Ectodermal cell (in vitro differentiated cells): ENCODE data around the gene MYOF.
"Not testable (repeated sequence)": the region's sequence is repeated elsewhere in the genome, so short reads cannot be mapped to it uniquely, and the experiment has no call there.

Experiments
- H3K27ac ChIP-seq: 2 replicates; pipeline ENCODE4 v1.7.0; 2013; ENCODE audit warnings: mild to moderate bottlenecking, low read depth, low read length; ENCODE audit not compliant: insufficient read depth, poor library complexity, severe bottlenecking
- H3K27me3 ChIP-seq: 2 replicates; pipeline ENCODE4 v1.7.0; 2013; ENCODE audit warnings: mild to moderate bottlenecking, low read length; ENCODE audit not compliant: insufficient read depth, control insufficient read depth, poor library complexity, severe bottlenecking
- H3K36me3 ChIP-seq: one replicate; pipeline ENCODE4 v1.7.0; 2013; ENCODE audit warnings: low read length; ENCODE audit not compliant: control insufficient read depth, insufficient read depth
- H3K4me1 ChIP-seq: one replicate; pipeline ENCODE4 v1.7.0; 2013; ENCODE audit warnings: low read length; ENCODE audit not compliant: control insufficient read depth, insufficient read depth
- H3K4me3 ChIP-seq: 2 replicates; pipeline ENCODE4 v1.7.0; 2013; ENCODE audit warnings: low read depth, low read length, control low read depth; ENCODE audit not compliant: insufficient read depth
- H3K9me3 ChIP-seq: 2 replicates; pipeline ENCODE4 v1.7.0; 2013; ENCODE audit warnings: mild to moderate bottlenecking, low read length, moderate library complexity; ENCODE audit not compliant: control insufficient read depth
- WGBS, 2 experiments: methylation state at CpG; one replicate each; pipeline ENCODE4 v1.1.7; 2013; ENCODE audit warnings: missing lambda C conversion rate in 2 of 2; 5-methylcytosine and 5-hydroxymethylcytosine counted together

Gene MYOF

DNA sequence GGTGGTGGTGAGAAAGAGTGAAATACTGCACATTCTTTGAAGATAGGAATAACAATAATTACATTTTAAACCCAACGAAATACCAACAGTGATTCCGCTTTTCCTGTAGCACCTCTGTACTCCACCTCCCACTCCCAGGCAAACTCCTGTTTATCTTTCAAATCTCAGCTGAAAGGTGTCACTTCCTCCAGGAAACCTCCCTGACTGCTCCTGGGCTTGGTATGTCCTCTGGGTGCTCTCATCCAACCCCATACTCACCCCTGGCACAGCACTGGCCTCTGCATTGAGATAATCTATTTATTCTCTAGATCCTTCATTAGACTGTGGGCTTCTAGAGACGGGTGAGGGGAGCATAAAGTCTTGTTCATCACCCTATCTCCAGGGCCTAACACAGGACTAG, 148.0 kb downstream of the MYOF start:
- no peaks in the 10 kb centered on the region for H3K36me3 ChIP-seq

DNA sequence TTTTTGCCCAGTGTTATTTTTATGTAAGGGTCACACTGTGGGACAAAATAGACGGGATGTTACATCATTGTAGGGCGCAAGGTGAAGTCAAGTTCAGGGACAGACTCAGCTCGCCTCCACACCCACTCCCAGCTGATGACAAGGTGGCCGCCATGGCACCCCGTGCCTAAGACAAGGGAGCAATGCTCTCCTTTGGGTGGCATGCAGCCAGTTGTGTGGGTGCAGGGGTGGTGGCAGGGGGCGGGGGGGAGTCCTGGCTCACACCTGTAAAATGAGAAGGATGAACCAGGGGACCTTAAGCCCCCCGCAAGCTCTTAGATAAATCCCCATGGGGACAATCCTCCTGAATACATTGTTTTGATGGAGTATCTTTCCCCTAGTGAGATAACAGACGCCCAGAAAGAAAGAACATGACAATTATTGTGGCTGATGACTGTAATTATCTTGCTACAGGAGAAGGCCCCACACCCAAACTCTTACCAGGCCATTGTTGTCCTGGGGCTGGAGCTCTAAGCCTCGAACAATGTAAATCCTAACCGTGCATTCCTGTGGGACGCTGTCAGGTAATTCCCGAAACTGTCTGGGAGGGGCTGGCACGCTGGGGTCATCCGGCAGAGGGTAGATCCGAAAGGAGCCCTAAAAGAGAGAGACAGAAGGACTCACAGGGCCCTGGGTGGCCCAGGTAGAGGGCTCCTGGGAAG, 148.7 kb downstream of the MYOF start:
- H3K4me1 ChIP-seq: peaks cover 4% of the 10 kb centered on the region
- no peaks in the 10 kb centered on the region for H3K9me3 ChIP-seq
- H3K27ac ChIP-seq: no peak overlapping the region
- H3K4me3 ChIP-seq: no peak overlapping the region
- no peaks in the 10 kb centered on the region for H3K36me3 ChIP-seq
- WGBS, 2 experiments: 63 to 66% methylated on average over 15 of the region's 15 CpGs
- H3K27me3 ChIP-seq: no peaks in the 10 kb centered on the region

More for the DNA sequence above, 148.0 kb downstream of the MYOF start:
- no peaks in the 10 kb centered on the region for H3K9me3 ChIP-seq
- H3K4me3 ChIP-seq: no peak overlapping the region
- H3K4me1 ChIP-seq: peaks cover 4% of the 10 kb centered on the region
- 85 to 93% methylated on average over 3 of the region's 3 CpGs for WGBS, 2 experiments
- H3K27me3 ChIP-seq: no peaks in the 10 kb centered on the region
- H3K27ac ChIP-seq: no peak overlapping the region

DNA sequence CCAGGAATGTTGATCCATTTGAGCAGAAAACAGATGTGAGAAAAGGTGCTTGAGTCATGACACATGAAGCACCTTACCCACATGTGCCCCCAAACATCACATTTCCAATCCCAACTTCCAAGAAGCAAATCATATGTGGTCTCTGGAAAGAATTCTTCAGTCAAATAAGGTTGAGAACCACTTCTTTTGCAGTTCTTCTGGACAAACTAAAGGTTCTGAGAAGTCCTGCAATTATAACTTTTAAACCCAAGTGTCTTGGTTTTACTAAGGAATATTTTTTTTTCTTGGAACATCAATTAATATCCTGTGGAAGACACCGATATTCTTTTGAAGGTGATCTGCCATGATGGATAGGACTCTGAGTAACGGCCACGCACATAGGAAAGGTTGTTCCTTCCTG, 151.3 kb downstream of the MYOF start:
- no peak overlapping the region for H3K4me3 ChIP-seq
- peaks cover 4% of the 10 kb centered on the region for H3K4me1 ChIP-seq
- 96 to 97% methylated on average over 3 of the region's 3 CpGs for whole genome bisulfite sequencing, 2 experiments
- H3K9me3 ChIP-seq: no peaks in the 10 kb centered on the region
- no peaks in the 10 kb centered on the region for H3K36me3 ChIP-seq
- H3K27ac ChIP-seq: no peak overlapping the region
- no peaks in the 10 kb centered on the region for H3K27me3 ChIP-seq

DNA sequence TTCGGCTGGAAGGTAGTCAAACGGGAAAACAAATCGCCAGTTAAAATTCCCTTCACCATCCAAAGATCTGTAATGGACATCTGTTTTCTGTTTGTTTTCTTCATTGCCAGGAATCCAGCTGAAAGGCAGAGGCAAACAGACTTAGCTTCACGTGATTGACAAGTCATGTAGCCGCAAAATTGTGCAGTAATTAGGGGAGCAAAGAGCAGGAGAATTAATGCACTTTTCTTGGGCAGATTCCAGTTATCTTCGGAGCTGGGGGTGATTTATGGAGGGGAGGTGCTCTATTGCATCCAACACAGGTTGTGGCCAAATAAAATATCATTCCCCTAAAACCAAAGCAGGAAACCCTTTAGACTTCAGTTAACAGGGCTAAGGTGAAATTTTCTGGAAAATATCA, 162.2 kb downstream of the MYOF start:
- Histone ChIP-seq H3K4me1 (no peaks in the 10 kb centered on the region), H3K9me3 (no peaks in the 10 kb centered on the region), H3K27ac (no peak overlapping the region), H3K36me3 (no peaks in the 10 kb centered on the region), H3K4me3 (no peak overlapping the region), H3K27me3 (no peaks in the 10 kb centered on the region)
- WGBS, 2 experiments: 94 to 100% methylated on average over 5 to 6 of the region's 6 CpGs

- H3K27ac ChIP-seq: no peak overlapping the region
- no peaks in the 10 kb centered on the region for H3K27me3 ChIP-seq
- no peaks in the 10 kb centered on the region for H3K4me1 ChIP-seq
- 89 to 94% methylated on average over 3 to 4 of the region's 4 CpGs for WGBS, 2 experiments
- no peak overlapping the region for H3K4me3 ChIP-seq
- no peaks in the 10 kb centered on the region for H3K9me3 ChIP-seq
- H3K36me3 ChIP-seq: no peaks in the 10 kb centered on the region
Measured at GRCh38 chr10:93319096-93319495, 163.0 kb downstream of the MYOF start.

DNA sequence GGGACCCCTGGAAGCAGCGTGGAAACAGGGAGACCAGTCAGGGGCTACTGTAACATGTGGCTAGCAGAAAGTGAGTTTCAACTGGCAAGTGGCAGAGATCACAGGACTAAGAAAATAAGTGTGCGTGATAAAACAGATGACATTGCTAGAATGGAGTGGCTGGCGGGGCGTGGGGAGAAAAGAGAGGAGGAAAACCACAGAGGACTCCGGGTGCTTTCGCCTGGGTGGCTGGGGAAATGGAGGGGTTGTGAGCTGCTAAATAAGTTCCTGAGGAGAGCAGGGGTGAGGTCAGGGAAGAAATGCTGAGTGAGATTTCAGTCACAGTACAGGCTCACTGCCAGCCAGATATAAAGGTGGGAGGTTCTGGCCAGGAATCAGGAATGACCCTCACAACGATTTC, 166.9 kb downstream of the MYOF start:
- Histone ChIP-seq H3K4me3 (no peak overlapping the region), H3K9me3 (no peaks in the 10 kb centered on the region), H3K27ac (no peak overlapping the region), H3K4me1 (no peaks in the 10 kb centered on the region), H3K27me3 (no peaks in the 10 kb centered on the region), H3K36me3 (no peaks in the 10 kb centered on the region)
- WGBS, 2 experiments: 93 to 95% methylated on average over 7 of the region's 7 CpGs

DNA sequence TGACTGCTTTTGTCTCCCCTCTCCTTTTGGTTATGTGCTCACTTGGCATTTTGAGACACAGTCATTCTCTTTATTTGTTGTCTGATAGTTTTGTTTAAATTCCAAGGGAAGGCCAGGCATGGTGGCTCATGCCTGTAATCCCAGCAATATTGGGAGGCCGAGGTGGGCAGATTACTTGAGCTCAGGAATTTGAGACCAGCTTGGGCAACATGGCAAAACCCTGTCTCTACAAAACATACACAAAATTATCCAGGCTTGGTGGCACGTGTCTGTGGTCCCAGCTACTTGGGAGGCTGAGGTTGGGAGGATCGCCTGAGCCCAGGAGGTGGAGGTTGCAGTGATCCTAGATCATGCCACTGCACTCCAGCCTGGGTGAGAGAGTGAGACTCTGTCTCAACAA, 167.5 kb downstream of the MYOF start:
- WGBS, 2 experiments: 93% methylated on average over 3 of the region's 3 CpGs
- H3K36me3 ChIP-seq, H3K27ac ChIP-seq, H3K9me3 ChIP-seq, H3K4me3 ChIP-seq, H3K27me3 ChIP-seq, H3K4me1 ChIP-seq: not testable (repeated sequence)

GRCh38 chr10:93313798-93314197, 168.3 kb downstream of the MYOF start:
- no peak overlapping the region for H3K4me3 ChIP-seq
- H3K4me1 ChIP-seq: no peaks in the 10 kb centered on the region
- 92 to 94% methylated on average over 7 of the region's 7 CpGs for WGBS, 2 experiments
- H3K27ac ChIP-seq: no peak overlapping the region
- H3K27me3 ChIP-seq: no peaks in the 10 kb centered on the region
- no peaks in the 10 kb centered on the region for H3K9me3 ChIP-seq
- no peaks in the 10 kb centered on the region for H3K36me3 ChIP-seq

DNA sequence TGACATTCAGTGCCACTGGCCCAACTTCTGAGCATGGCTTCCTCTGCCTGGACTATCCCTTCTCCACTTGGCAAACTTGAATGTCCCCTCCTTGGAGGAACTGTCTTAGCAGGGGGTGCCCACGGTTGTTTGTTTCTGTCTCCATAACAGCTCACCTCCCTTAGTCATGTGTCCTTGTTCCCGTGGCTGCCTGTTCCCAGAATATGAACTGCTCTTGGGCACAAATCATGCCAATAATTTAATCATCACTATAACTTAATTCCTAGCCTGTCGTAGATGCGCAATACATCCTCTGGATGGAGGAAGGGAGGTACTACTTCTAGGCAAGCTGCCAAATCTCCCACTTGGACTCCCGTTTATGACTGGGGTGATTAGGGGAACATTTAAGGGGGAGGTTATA, 173.1 kb downstream of the MYOF start:
- 91 to 92% methylated on average over 5 of the region's 5 CpGs for WGBS, 2 experiments
- no peak overlapping the region for H3K27ac ChIP-seq
- no peaks in the 10 kb centered on the region for H3K9me3 ChIP-seq
- no peak overlapping the region for H3K4me3 ChIP-seq
- no peaks in the 10 kb centered on the region for H3K4me1 ChIP-seq
- no peaks in the 10 kb centered on the region for H3K27me3 ChIP-seq
- H3K36me3 ChIP-seq: no peaks in the 10 kb centered on the region

DNA sequence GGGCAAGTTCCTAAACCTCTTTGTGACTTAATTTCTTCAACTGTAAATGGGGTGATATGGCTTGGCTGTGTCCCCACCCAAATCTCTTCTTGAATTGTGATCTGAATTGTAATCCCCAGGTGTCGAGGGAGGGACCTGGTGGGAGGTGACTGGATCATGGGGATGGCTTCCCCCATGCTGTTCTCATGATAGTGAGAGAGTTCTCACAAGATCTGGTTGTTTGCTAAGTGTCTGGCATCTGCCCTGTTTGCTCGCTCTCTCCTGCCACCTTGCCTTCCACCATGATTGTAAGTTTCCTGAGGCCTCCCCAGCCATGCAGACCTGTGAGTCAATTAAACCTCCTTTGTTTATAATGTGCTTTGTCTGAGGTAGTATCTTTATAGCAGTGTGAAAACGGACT, 177.0 kb downstream of the MYOF start:
- Histone ChIP-seq H3K27me3 (no peaks in the 10 kb centered on the region), H3K36me3 (no peaks in the 10 kb centered on the region), H3K4me3 (no peak overlapping the region), H3K9me3 (no peaks in the 10 kb centered on the region), H3K4me1 (no peaks in the 10 kb centered on the region), H3K27ac (no peak overlapping the region)
- WGBS, 2 experiments: 85 to 96% methylated on average over 2 to 3 of the region's 3 CpGs

DNA sequence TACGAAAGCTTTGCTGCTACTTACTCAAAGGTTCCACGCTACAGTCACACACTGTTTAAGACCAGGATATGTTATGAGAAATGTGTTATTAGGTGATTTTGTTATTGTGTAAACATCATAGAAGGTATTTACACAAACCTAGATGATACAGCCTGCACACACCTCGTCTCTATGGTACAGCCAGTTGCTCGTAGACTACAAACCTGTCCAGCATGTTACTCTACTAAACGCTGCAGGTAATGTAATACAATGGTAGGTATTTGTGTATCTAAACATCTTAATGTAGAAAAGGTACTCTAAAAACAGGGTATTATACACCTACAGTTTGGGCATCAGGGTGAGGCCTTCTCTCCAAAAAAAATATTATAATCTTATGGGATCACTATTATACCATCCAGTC, 181.2 kb downstream of the MYOF start:
- no peaks in the 10 kb centered on the region for H3K9me3 ChIP-seq
- H3K27ac ChIP-seq: no peak overlapping the region
- H3K4me3 ChIP-seq: no peak overlapping the region
- H3K36me3 ChIP-seq: no peaks in the 10 kb centered on the region
- H3K4me1 ChIP-seq: no peaks in the 10 kb centered on the region
- H3K27me3 ChIP-seq: no peaks in the 10 kb centered on the region
- 90 to 97% methylated on average over 4 to 5 of the region's 5 CpGs for WGBS, 2 experiments
